Fibroblast of peridontal ligament (primary cell): ENCODE data around the gene DLG2.
"Not testable (repeated sequence)": the region's sequence is repeated elsewhere in the genome, so short reads cannot be mapped to it uniquely, and the experiment has no call there.

ENCODE experiments used
- DNase-seq: peaks from one replicate; pipeline ENCODE4 v3.0.0-alpha.2; 2010; ENCODE audit errors: extremely low read depth

Gene DLG2

DNA sequence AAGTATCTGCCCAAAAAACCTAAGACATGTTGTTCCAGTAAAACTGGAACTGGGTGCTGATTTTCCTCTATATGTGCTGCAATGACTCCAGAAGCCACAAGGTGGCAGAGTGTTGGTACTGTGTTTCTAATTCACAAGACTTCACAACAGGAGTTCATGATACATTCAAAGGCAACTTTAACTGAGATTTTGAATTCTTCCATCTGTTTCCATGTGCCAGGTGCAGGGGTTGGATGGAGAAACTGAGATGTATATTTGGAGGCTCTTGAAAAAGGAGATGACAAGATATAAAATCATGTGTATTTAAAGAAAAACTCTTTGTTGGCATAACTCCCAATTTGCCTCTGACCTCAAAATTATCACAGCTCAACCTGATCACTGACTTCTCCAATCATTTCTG, 1242.4 kb downstream of the DLG2 start:
- peak; percentile 64 for DNase-seq

DNA sequence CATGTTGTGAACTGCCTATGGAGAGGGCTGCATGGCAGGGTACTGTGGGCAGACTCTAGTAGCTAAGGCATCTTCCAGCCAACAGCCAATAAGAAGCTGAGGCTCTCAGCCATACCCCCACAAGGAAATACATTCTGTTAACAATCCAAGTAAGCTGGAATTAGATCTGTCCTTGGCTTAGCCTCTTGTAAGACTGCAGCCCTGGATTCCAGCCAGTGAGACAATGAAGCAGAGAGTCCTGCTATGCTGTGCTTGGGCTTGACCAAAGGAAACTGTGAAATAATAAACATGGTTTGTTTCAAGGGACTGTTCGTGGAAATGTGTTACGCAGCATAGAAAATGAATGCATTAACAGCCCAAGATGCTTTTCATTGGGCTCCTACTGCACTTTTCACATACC, 1243.6 kb downstream of the DLG2 start:
- DNase-seq, result peak; percentile 4

- DNase-seq, result no peak
Observed at GRCh38 chr11:84381666-84382065, 1245.5 kb downstream of the DLG2 start.

DNA sequence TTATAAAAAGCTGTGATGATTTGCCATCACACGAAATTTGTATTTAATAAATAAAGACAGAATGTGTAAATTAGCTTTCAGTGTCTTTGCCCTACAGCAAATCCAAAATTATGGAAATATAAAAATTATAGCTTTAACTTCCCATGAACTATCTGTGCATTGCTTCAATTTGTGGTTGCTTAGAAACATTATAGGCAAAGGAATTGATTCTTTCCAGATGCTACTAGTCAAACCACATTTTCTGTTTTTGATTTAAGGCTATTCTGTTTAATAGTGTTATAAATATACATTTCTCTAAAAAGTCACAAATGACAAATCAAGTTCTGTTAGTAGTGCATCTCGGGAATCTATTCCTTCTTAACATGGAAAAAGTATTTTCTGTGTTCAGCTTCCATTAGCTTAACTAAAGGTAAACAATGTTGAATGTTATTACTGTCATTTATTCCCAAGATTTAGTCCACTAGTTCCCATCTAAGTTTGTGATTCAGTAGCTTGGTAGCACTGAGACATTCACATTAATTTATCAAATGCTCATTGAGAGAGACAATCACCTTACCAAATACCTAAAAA, 1254.7 kb downstream of the DLG2 start:
- peak; percentile 17 for DNase-seq

DNA sequence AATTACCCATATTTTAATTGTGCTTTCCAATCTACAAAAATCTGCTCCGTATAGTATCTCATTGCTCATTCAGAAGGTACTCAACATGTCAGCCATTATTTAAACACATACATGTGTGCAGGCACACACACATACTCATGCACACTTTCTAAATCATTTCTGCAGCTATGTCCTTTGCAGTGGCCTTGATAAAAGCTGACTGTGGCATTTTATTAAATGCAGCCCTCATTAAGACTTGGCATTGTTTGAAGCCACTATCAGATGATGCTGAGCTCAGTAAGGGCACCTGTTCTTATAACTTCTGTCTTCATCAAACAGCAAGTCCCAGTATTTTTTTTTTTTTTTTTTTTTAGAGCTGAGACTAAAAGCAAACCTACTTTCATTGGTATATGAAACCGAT, 1269.1 kb downstream of the DLG2 start:
- no peak for DNase-seq

DNA sequence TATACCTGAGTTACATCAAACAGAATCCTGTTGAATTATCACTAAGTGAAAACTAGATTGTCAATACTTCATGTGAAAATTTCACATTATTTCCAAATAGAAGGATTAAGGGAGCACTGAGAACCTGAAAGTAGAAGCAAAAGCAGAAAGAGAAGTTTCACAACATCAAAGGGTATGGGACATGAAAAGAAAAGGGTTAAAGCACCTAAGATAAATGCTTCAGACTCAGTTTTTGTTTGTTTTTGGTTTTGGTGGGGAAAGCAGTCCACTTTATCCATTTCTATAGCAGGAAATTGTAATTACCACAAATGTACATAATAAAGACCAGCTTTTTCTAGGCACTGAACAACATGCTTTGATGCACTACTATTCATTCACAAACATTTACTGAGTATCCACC, 1271.2 kb downstream of the DLG2 start:
- no peak for DNase-seq

- DNase-seq, result no peak
Observed at GRCh38 chr11:84345597-84345996, 1281.5 kb downstream of the DLG2 start.

- DNase-seq, result no peak
Observed at GRCh38 chr11:84345027-84345426, 1282.1 kb downstream of the DLG2 start.

DNA sequence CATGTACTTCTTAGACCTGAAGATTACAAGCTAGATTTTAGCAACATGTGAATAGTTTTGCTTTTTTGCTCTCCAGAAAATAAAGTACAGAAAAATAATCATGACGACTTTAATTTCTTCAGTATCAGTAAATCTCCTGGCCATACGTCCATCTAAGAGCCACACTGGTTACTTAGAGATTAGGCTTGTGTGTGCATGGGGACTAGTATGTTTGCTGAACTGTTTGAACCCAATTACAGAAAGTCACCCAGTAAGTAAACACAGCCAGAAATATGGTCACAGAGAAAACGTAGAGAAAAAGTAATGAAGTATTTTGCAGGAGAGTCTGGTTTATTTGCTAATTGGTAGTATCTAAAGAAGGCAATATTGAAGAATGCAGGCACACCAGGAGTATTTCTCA, 1287.3 kb downstream of the DLG2 start:
- DNase-seq, result no peak

GRCh38 chr11:84333221-84333620, 1293.9 kb downstream of the DLG2 start:
- DNase-seq, result no peak

GRCh38 chr11:84322211-84322610, 1304.9 kb downstream of the DLG2 start:
- DNase-seq, result no peak

- no peak for DNase-seq
Observed at GRCh38 chr11:84319863-84320262, 1307.3 kb downstream of the DLG2 start.

DNA sequence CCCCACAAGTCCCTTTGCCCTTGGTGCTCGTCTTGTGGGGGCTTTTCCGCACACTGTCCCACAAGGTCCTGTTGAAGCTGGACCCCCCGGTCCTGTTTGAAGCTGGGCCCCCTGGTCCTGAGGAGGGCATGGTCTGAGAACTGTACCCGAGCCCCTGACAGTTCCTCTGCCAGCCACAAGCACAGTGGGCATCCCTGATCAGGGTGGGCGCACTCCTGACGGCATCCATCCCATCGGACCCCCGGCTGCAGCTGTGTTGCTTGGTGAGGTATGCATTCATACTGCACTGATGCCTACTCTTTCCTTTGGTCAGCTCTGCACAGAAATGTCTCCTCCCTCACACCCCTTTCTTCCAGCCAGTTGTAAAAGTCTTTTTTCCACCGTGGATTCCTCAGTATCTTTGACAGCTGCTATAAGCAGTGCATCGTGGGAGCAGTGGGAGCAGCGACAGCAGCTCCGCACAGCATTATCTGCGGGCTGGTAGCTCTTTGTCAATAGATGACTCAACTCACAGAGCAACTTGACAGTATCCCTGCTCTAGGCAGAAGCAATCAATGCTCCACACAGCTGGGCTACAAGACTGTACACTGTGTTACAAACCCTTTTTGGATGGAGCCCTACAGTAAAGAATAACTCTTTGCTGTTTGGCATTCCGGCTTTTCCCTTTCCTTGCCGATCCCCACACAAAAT, 1310.1 kb downstream of the DLG2 start:
- peak; percentile 6 for DNase-seq

DNA sequence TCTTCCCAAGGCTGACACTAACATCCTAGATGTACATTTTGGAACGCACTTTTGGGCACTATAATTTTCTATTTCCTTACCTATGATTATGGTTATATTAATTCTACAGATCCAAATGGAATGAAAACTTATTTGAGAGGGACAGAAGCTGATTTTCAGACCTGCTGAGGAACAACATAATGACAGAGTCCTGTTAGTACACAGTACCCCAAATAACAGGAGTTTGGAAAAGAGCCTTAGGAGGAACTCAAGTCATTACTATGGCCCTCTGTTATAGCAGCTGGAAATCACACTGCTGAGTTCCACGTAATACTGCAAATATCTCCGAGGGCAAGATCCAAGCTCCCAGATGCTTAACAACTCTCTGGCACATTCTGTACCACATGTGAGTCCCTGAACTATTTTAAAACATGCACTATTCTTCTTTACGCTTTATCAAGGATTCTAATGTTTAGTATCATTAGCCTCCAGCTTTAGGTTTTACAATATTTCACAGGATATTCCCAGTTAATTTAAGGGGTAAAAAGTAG, 1313.2 kb downstream of the DLG2 start:
- DNase-seq, result peak; percentile 2

DNA sequence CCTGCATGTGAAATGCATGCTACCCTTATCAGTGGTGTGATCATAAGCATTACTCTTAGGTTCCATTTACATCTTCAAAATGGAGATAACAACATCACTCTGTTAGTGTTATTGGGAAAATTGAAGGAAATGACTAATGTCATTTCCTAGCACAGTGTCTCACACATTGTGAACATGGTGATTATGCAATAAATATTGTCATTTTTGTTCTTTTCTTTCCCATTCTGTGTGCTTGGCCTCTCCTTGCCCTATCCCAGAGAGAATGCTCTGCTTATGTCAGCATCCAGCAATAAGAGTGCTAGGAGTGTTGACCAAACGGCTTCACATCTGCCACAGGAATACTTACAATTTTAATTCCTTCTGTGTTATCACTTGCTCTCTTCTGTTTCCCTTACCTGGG, 1316.9 kb downstream of the DLG2 start:
- DNase-seq, result no peak

GRCh38 chr11:84308491-84308890, 1318.7 kb downstream of the DLG2 start:
- not testable (repeated sequence) for DNase-seq

GRCh38 chr11:84300092-84300491, 1327.1 kb downstream of the DLG2 start:
- DNase-seq, result no peak

- DNase-seq, result no peak
Observed at GRCh38 chr11:84297570-84297969, 1329.6 kb downstream of the DLG2 start.

- no peak for DNase-seq
Observed at GRCh38 chr11:84295815-84296214, 1331.3 kb downstream of the DLG2 start.

DNA sequence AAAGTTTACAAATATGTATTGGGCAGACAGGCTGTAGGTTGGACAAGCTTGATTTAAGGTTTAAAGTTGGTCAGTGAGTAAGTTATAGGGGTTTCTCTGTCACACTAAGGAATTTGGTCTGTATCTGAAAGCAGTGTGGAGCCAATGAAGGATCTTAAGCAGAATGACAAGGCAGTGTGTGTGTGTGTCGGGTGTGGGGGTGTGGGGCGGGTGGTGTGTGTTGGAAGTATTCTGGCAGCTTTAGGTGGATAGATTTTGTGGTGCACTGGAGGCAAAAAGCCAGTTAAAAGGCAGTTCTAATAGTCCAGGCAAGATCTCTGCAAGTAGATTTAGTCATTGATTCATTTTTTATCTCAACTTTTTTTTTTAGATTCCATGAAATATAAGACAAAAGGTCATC, 1334.2 kb downstream of the DLG2 start:
- no peak for DNase-seq

DNA sequence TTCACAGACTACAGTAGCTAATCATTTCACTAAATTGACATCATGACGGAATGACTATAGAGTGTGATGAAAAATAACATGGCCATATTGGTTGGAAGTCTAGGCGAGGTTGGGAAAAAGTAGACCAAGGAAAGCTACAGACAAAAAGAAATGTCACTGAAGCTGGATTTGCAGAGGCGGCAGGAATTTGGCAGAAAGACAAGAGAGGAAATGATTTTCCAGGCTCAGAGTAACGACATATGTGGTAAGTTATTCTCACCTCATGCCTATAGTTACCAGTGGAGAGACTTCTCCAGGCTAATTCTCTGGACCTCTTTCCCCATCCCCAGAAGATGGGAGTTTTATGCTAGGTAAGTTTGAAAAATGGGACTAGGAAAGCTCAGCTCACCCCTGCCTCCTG, 1335.1 kb downstream of the DLG2 start:
- DNase-seq, result no peak

- DNase-seq, result peak; percentile 36
Observed at GRCh38 chr11:84290647-84291046, 1336.5 kb downstream of the DLG2 start.

GRCh38 chr11:84289381-84289906, 1337.7 kb downstream of the DLG2 start:
- DNase-seq, result peak; percentile 1
